Activated T-helper 1 cell treated with Interleukin-2 at 50 U/mL for 16 hours (primary cell): ENCODE measurements around the gene APCDD1L.
"Not testable (repeated sequence)": the region's sequence is repeated elsewhere in the genome, so short reads cannot be mapped to it uniquely, and the experiment has no call there.

Experiments used
- DNase-seq: peaks from one replicate; pipeline ENCODE4 v3.0.0-alpha.2; 2020; ENCODE audit warnings: low read depth

APCDD1L gene

GRCh38 chr20:58514321-58515232, 622 bp downstream of the APCDD1L start:
- DNase-seq: no peak

- no peak for DNase-seq
Observed at GRCh38 chr20:58513580-58514285, 1.5 kb downstream of the APCDD1L start.

- DNase-seq: no peak
Observed at GRCh38 chr20:58512808-58513552, 2.2 kb downstream of the APCDD1L start.

GRCh38 chr20:58511861-58512260, 3.3 kb downstream of the APCDD1L start:
- no peak for DNase-seq

GRCh38 chr20:58511364-58511763, 3.8 kb downstream of the APCDD1L start:
- DNase-seq: no peak

- no peak for DNase-seq
Observed at GRCh38 chr20:58510921-58511320, 4.3 kb downstream of the APCDD1L start.

GRCh38 chr20:58508762-58509395, 6.3 kb downstream of the APCDD1L start:
- no peak for DNase-seq

GRCh38 chr20:58506999-58507398, 8.2 kb downstream of the APCDD1L start:
- DNase-seq: not testable (repeated sequence)

GRCh38 chr20:58504566-58504965, 10.6 kb downstream of the APCDD1L start:
- no peak for DNase-seq

GRCh38 chr20:58503668-58504067, 11.5 kb downstream of the APCDD1L start:
- DNase-seq: no peak

- no peak for DNase-seq
Observed at GRCh38 chr20:58500256-58500655, 14.9 kb downstream of the APCDD1L start.

GRCh38 chr20:58498470-58499068, 16.6 kb downstream of the APCDD1L start:
- DNase-seq: no peak

- DNase-seq: no peak
Observed at GRCh38 chr20:58497724-58498469, 17.3 kb downstream of the APCDD1L start.

GRCh38 chr20:58497076-58497641, 18.0 kb downstream of the APCDD1L start:
- DNase-seq: no peak

GRCh38 chr20:58496429-58496769, 18.8 kb downstream of the APCDD1L start:
- no peak for DNase-seq

GRCh38 chr20:58495623-58496428, 19.4 kb downstream of the APCDD1L start:
- DNase-seq: no peak

GRCh38 chr20:58494923-58495622, 20.1 kb downstream of the APCDD1L start:
- no peak for DNase-seq

GRCh38 chr20:58492795-58493524, 22.2 kb downstream of the APCDD1L start:
- DNase-seq: no peak
